SK-MEL-5 (cell line): ENCODE measurements around the gene EPC1. TPM values are rescaled to one million over a fixed set of nuclear protein-coding genes. Genes with fewer than 3 reads are reported as not detected.
A peak's percentile ranks its signal among the peaks of the same experiment; 100 is the strongest.
"Not testable (repeated sequence)": the region's sequence is repeated elsewhere in the genome, so short reads cannot be mapped to it uniquely, and the experiment has no call there.

Source experiments
- DNase-seq: peaks from one replicate; pipeline ENCODE4 v3.0.0-alpha.2; 2016; ENCODE audit warnings: low read depth, low spot score
- in situ Hi-C: cut with HindIII; loops from 2 replicates; pipeline ENCODE4 v1.10.0; 2016; ENCODE audit warnings: low sequenced_read_pairs, high pct_unique_total_duplicates, low pct_unique_long_range_greater_than_20kb
- total RNA-seq: library from RNA; depleted of rRNA; stranded (reverse); fragments of >200 nt; shearing (Covaris generic); gene quantifications from 2 replicates; pipeline ENCODE4 v1.2.3, GENCODE V29; 2014

Gene EPC1
- total RNA-seq, 1 experiment from 2014 or later: 11.8 TPM

GRCh38 chr10:32263300-32263699, 83.7 kb downstream of the EPC1 start:
- in situ Hi-C loops: no loop called here
- DNase-seq: no peak

GRCh38 chr10:32259551-32259950, 87.4 kb downstream of the EPC1 start:
- in situ Hi-C loops: no loop called here
- DNase-seq: no peak

GRCh38 chr10:32256613-32257437, 90.1 kb downstream of the EPC1 start:
- in situ Hi-C loops: no loop called here
- DNase-seq: peak; percentile 63

GRCh38 chr10:32253821-32254220, 93.1 kb downstream of the EPC1 start:
- peak; percentile 9 for DNase-seq
- in situ Hi-C loops: no loop called here

GRCh38 chr10:32253276-32253675, 93.7 kb downstream of the EPC1 start:
- in situ Hi-C loops: no loop called here
- no peak for DNase-seq

GRCh38 chr10:32250489-32250888, 96.5 kb downstream of the EPC1 start:
- DNase-seq, in situ Hi-C loops: not testable (repeated sequence)

- in situ Hi-C loops: no loop called here
- DNase-seq: no peak
Measured at GRCh38 chr10:32246685-32247084, 100.3 kb downstream of the EPC1 start.

GRCh38 chr10:32245760-32246159, 101.2 kb downstream of the EPC1 start:
- in situ Hi-C loops: no loop called here
- DNase-seq: no peak

GRCh38 chr10:32244421-32245207, 102.3 kb downstream of the EPC1 start:
- DNase-seq: no peak
- in situ Hi-C loops: no loop called here

- no peak for DNase-seq
- in situ Hi-C loops: no loop called here
Measured at GRCh38 chr10:32244011-32244410, 102.9 kb downstream of the EPC1 start.

- in situ Hi-C loops: no loop called here
- no peak for DNase-seq
Measured at GRCh38 chr10:32241946-32242345, 105.0 kb downstream of the EPC1 start.

GRCh38 chr10:32240471-32240870, 106.5 kb downstream of the EPC1 start:
- no peak for DNase-seq
- in situ Hi-C loops: no loop called here

GRCh38 chr10:32239769-32240168, 107.2 kb downstream of the EPC1 start:
- no peak for DNase-seq
- in situ Hi-C loops: no loop called here

- in situ Hi-C loops: no loop called here
Measured at GRCh38 chr10:32237644-32238345, 109.2 kb downstream of the EPC1 start.

GRCh38 chr10:32234471-32234870, 112.5 kb downstream of the EPC1 start:
- DNase-seq: no peak

More at GRCh38 chr10:32237644-32238345, 109.2 kb downstream of the EPC1 start:
- no peak for DNase-seq

GRCh38 chr10:32233375-32233774, 113.6 kb downstream of the EPC1 start:
- in situ Hi-C loops, DNase-seq: not testable (repeated sequence)

More at GRCh38 chr10:32234471-32234870, 112.5 kb downstream of the EPC1 start:
- in situ Hi-C loops: no loop called here

GRCh38 chr10:32232378-32232777, 114.6 kb downstream of the EPC1 start:
- DNase-seq: no peak
- in situ Hi-C loops: no loop called here

- DNase-seq, in situ Hi-C loops: not testable (repeated sequence)
Measured at GRCh38 chr10:32229788-32230187, 117.2 kb downstream of the EPC1 start.
